K562 (cell line): ENCODE data around the gene TMEM30A. TPM values are rescaled to one million over a fixed set of nuclear protein-coding genes. Genes with fewer than 3 reads are reported as not detected.

Experiments
- ATF1 ChIP-seq, 2 experiments: fragments of 450-650 bp in 1 of 2; IDR thresholded peaks; 2 replicates each; pipeline ENCODE4 v1.6.1; 2016; ENCODE audit warnings: missing compliant biosample characterization in 1 of 2, missing genetic modification characterization in 1 of 2
- KAT7 ChIP-seq: sonication (generic); formaldehyde crosslinking; IDR thresholded peaks from 2 replicates; pipeline ENCODE4 v1.8.0; 2022; ENCODE audit warnings: missing genetic modification reagents, mild to moderate bottlenecking, borderline replicate concordance
- NR2C2 ChIP-seq, 2 experiments: fragments of 200-800 bp in 1 of 2; sonication (Bioruptor generic) in 1 of 2; sonication (generic) in 1 of 2; formaldehyde crosslinking in 1 of 2; IDR thresholded peaks; 2 replicates each; pipeline versions ENCODE4 v1.6.1 to v1.8.0; 2016 to 2022; ENCODE audit warnings: mild to moderate bottlenecking in 1 of 2, missing compliant biosample characterization in 1 of 2, missing genetic modification characterization in 1 of 2, missing genetic modification reagents in 1 of 2
- ZNF12 ChIP-seq: sonication (generic); formaldehyde crosslinking; IDR thresholded peaks from 2 replicates; pipeline ENCODE4 v1.4.0; 2020; ENCODE audit warnings: mild to moderate bottlenecking, missing genetic modification reagents
- ZNF121 ChIP-seq: sonication (generic); formaldehyde crosslinking; conservative IDR thresholded peaks from 2 replicates; pipeline ENCODE4 v1.8.0; 2022; ENCODE audit warnings: missing genetic modification reagents
- ZNF589 ChIP-seq: fragments of 200-800 bp; sonication (Bioruptor generic); IDR thresholded peaks from 2 replicates; pipeline ENCODE4 v1.6.1; 2016; ENCODE audit warnings: low read depth, missing genetic modification characterization, missing compliant biosample characterization
- ZNF75A ChIP-seq: fragments of 450-650 bp; formaldehyde crosslinking; IDR thresholded peaks from 2 replicates; pipeline ENCODE4 v1.4.0; 2020; ENCODE audit warnings: mild to moderate bottlenecking
- ZNF766 ChIP-seq: fragments of 200-800 bp; sonication (Bioruptor generic); conservative IDR thresholded peaks from 2 replicates; pipeline ENCODE4 v1.6.1; 2016; ENCODE audit warnings: missing genetic modification characterization, missing compliant biosample characterization
- ZZZ3 ChIP-seq: fragments of 450-650 bp; IDR thresholded peaks from 2 replicates; pipeline ENCODE4 v1.6.1; 2016; ENCODE audit warnings: antibody characterized with exemption, mild to moderate bottlenecking, moderate library complexity
- polyA plus RNA-seq, 8 experiments: library from polyadenylated mRNA; depleted of rRNA in 4 of 8; stranded (reverse) in 5 of 8; unstranded in 3 of 8; fragments of >200 nt; fragmentation: Nextera tagmentation in 2 of 8; fragmentation: Illumina TruSeq in 1 of 8; extraction: Ambion mirVana in 2 of 8; extraction: Trizol in 1 of 8; gene quantifications; 2 replicates each; pipeline versions ENCODE4 v1.2.1 to v1.2.3, GENCODE V29; 2011 to 2014; ENCODE audit warnings: inconsistent platforms in 1 of 8, missing spikeins in 1 of 8
- total RNA-seq, 7 experiments: library from RNA; depleted of rRNA in 6 of 7; stranded (reverse); fragments of >200 nt in 6 of 7; fragmentation: Illumina TruSeq in 2 of 7; extraction: Trizol in 2 of 7; gene quantifications; 2 replicates each; pipeline versions ENCODE4 v1.2.1 to v1.2.3, GENCODE V29; 2011 to 2021; ENCODE audit warnings: low replicate concordance in 1 of 7
- TF ChIP-seq, protein P1 (sequence below): fragments of 450-650 bp; IDR thresholded peaks from 2 replicates; pipeline ENCODE4 v1.6.1; 2014; ENCODE audit warnings: low read depth, mild to moderate bottlenecking, moderate library complexity, borderline replicate concordance
- TF ChIP-seq, protein P2 (sequence below): fragments of 200-800 bp; sonication (Bioruptor generic); IDR thresholded peaks from 2 replicates; pipeline ENCODE4 v1.6.1; 2017; ENCODE audit warnings: missing genetic modification characterization, missing compliant biosample characterization
- TF ChIP-seq, protein P3 (sequence below), 2 experiments: fragments of 200-800 bp in 1 of 2; sonication (Bioruptor generic) in 1 of 2; sonication (generic) in 1 of 2; formaldehyde crosslinking in 1 of 2; IDR thresholded peaks in 1 of 2; conservative IDR thresholded peaks in 1 of 2; 2 replicates each; pipeline versions ENCODE4 v1.5.0 to v1.6.1; 2016 to 2020; ENCODE audit warnings: missing compliant biosample characterization in 1 of 2, missing genetic modification characterization in 1 of 2, missing genetic modification reagents in 1 of 2
- TF ChIP-seq, protein P4 (sequence below): sonication (generic); formaldehyde crosslinking; IDR thresholded peaks from 2 replicates; pipeline ENCODE4 v1.8.1; 2023; ENCODE audit warnings: mild to moderate bottlenecking, missing genetic modification reagents

Gene TMEM30A
- total and polyA plus RNA-seq, 9 of the 15 experiments (the other 6 are each of a cell fraction or from before 2014, with no cell fraction given), result 6.5 to 31.2 (median 16.3) TPM

DNA sequence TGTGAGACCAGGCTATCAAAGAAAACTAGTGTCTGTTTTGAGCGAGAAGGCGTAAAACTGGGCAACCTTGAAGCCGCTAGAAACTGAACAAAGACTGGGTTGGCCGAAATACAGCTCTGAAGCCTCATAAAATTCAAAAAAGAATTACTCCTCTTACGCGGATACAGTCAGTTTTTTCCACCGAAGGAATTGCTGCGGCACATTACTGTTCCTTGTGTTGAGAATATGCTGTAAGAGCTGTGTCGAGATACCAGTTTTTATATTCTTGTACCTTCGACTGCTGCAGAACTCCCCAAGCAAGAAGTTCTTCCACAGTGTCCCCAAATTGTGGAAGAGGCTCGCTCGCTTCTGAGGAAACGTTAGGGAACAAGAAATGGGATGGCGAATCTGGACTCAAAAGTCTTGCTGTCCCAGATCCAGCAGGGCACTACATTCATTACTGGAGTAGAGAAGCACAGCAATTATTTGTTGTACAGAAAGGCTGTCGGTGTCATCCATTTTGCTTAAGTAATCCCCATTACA, 40.5 kb downstream of the TMEM30A start (continued):
- TF ChIP-seq ATF1 (CRISPR knock-in tag; IDR thresholded peaks at IDR 0.05), result no peak
- TF ChIP-seq ATF1 (tag; IDR thresholded peaks at IDR 0.05), result no peak
- TF ChIP-seq ZNF589 (CRISPR knock-in tag), result no peak
- peak; percentile 39; the same call in 1 of the 2 replicates for TF ChIP-seq KAT7 (CRISPR knock-in tag)
- no peak; the same call in 1 of the 2 replicates for TF ChIP-seq ZNF766 (CRISPR knock-in tag)
- no peak for TF ChIP-seq NR2C2 (CRISPR knock-in tag; IDR thresholded peaks at IDR 0.05)
- TF ChIP-seq NR2C2 (tag; IDR thresholded peaks at IDR 0.05), result 0 out of 2 replicates have a peak, but pooled peaks have one; percentile 93
- TF ChIP-seq ZZZ3, result 0 out of 2 replicates have a peak, but pooled peaks have one; percentile 4
- no peak for TF ChIP-seq ZNF121 (CRISPR knock-in tag)
- no peak for TF ChIP-seq ZNF12 (CRISPR knock-in tag)
- TF ChIP-seq, protein P1, sequence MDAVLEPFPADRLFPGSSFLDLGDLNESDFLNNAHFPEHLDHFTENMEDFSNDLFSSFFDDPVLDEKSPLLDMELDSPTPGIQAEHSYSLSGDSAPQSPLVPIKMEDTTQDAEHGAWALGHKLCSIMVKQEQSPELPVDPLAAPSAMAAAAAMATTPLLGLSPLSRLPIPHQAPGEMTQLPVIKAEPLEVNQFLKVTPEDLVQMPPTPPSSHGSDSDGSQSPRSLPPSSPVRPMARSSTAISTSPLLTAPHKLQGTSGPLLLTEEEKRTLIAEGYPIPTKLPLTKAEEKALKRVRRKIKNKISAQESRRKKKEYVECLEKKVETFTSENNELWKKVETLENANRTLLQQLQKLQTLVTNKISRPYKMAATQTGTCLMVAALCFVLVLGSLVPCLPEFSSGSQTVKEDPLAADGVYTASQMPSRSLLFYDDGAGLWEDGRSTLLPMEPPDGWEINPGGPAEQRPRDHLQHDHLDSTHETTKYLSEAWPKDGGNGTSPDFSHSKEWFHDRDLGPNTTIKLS, result 0 out of 2 replicates have a peak, but pooled peaks have one; percentile 18
- TF ChIP-seq, protein P2, sequence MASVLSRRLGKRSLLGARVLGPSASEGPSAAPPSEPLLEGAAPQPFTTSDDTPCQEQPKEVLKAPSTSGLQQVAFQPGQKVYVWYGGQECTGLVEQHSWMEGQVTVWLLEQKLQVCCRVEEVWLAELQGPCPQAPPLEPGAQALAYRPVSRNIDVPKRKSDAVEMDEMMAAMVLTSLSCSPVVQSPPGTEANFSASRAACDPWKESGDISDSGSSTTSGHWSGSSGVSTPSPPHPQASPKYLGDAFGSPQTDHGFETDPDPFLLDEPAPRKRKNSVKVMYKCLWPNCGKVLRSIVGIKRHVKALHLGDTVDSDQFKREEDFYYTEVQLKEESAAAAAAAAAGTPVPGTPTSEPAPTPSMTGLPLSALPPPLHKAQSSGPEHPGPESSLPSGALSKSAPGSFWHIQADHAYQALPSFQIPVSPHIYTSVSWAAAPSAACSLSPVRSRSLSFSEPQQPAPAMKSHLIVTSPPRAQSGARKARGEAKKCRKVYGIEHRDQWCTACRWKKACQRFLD, result 0 out of 2 replicates have a peak, but pooled peaks have one; percentile 6
- TF ChIP-seq, protein P3, sequence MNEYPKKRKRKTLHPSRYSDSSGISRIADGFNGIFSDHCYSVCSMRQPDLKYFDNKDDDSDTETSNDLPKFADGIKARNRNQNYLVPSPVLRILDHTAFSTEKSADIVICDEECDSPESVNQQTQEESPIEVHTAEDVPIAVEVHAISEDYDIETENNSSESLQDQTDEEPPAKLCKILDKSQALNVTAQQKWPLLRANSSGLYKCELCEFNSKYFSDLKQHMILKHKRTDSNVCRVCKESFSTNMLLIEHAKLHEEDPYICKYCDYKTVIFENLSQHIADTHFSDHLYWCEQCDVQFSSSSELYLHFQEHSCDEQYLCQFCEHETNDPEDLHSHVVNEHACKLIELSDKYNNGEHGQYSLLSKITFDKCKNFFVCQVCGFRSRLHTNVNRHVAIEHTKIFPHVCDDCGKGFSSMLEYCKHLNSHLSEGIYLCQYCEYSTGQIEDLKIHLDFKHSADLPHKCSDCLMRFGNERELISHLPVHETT (CRISPR knock-in tag; conservative IDR thresholded peaks at IDR 0.05 in 1 of 2, IDR thresholded peaks at IDR 0.05 in 1 of 2), result no peak
- TF ChIP-seq ZNF75A (CRISPR knock-in tag), result no peak
- TF ChIP-seq, protein P4, sequence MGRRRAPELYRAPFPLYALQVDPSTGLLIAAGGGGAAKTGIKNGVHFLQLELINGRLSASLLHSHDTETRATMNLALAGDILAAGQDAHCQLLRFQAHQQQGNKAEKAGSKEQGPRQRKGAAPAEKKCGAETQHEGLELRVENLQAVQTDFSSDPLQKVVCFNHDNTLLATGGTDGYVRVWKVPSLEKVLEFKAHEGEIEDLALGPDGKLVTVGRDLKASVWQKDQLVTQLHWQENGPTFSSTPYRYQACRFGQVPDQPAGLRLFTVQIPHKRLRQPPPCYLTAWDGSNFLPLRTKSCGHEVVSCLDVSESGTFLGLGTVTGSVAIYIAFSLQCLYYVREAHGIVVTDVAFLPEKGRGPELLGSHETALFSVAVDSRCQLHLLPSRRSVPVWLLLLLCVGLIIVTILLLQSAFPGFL (CRISPR knock-in tag), result 0 out of 2 replicates have a peak, but pooled peaks have one; percentile 11
